WTC11 (cell line): ENCODE results near the gene C1orf167. TPM values are rescaled to one million over a fixed set of nuclear protein-coding genes. Genes with fewer than 3 reads are reported as not detected.

ENCODE experiments used
- ATAC-seq: fragments of 200-7000 bp; cut with Tn5 transposase; 2 replicates; pipeline ENCODE4 v1.10.0; 2021; ENCODE audit warnings: mild to moderate bottlenecking, moderate library complexity
- CTCF ChIA-PET: fragments of 300-600 bp; sonication (Branson Sonifier 250); formaldehyde crosslinking; loops from one replicate; lab custom pipeline; 2021; ENCODE audit warnings: antibody characterized with exemption; lab: Charles Lee
- POLR2A ChIA-PET: fragments of 350-600 bp; sonication (Branson Sonifier 250); formaldehyde crosslinking; loops from one replicate; lab custom pipeline; 2021; ENCODE audit warnings: antibody characterized with exemption; lab: Charles Lee
- DNase-seq: peaks from one replicate; pipeline ENCODE4 v3.0.0; 2021; ENCODE audit warnings: low spot score
- H3K27ac Mint-ChIP-seq: 2 replicates; pipeline ENCODE4 v1.8.0; 2021; ENCODE audit warnings: mixed read lengths
- H3K27me3 Mint-ChIP-seq: 2 replicates; pipeline ENCODE4 v1.8.0; 2021; ENCODE audit warnings: low read depth, mild to moderate bottlenecking, moderate library complexity, mixed read lengths
- H3K36me3 Mint-ChIP-seq: 2 replicates; pipeline ENCODE4 v1.8.0; 2021; ENCODE audit warnings: mixed read lengths
- H3K4me1 Mint-ChIP-seq: 2 replicates; pipeline ENCODE4 v1.8.0; 2022; ENCODE audit warnings: mixed read lengths
- H3K4me3 Mint-ChIP-seq: 2 replicates; pipeline ENCODE4 v1.8.0; 2021; ENCODE audit warnings: mild to moderate bottlenecking, moderate library complexity, mixed read lengths
- H3K9me3 Mint-ChIP-seq: 2 replicates; pipeline ENCODE4 v1.8.0; 2021; ENCODE audit warnings: mixed read lengths
- ARID4B ChIP-seq: sonication (generic); formaldehyde crosslinking; IDR thresholded peaks from 2 replicates; pipeline ENCODE4 v1.8.0; 2023; ENCODE audit warnings: missing genetic modification reagents, mild to moderate bottlenecking, borderline replicate concordance
- ATF1 ChIP-seq: sonication (generic); formaldehyde crosslinking; IDR thresholded peaks from 2 replicates; pipeline ENCODE4 v1.8.1; 2023; ENCODE audit warnings: mild to moderate bottlenecking, moderate library complexity, missing genetic modification reagents
- ETV6 ChIP-seq: sonication (generic); formaldehyde crosslinking; IDR thresholded peaks from 2 replicates; pipeline ENCODE4 v1.8.1; 2022; ENCODE audit warnings: mild to moderate bottlenecking, missing genetic modification reagents
- GABPB1 ChIP-seq: sonication (generic); formaldehyde crosslinking; IDR thresholded peaks from 2 replicates; pipeline ENCODE4 v1.8.1; 2023; ENCODE audit warnings: mild to moderate bottlenecking, missing genetic modification reagents
- GRHL2 ChIP-seq: fragments of 250-450 bp; sonication (Bioruptor Pico); IDR thresholded peaks from 2 replicates; pipeline ENCODE4 v1.8.0; 2022; ENCODE audit warnings: mild to moderate bottlenecking, moderate library complexity; ENCODE audit not compliant: insufficient replicate concordance, severe bottlenecking
- GTF2I ChIP-seq: fragments of 250-450 bp; sonication (Bioruptor Pico); conservative IDR thresholded peaks from 2 replicates; pipeline ENCODE4 v1.4.0; 2021; ENCODE audit warnings: mild to moderate bottlenecking
- IRF1 ChIP-seq: sonication (generic); formaldehyde crosslinking; IDR thresholded peaks from 2 replicates; pipeline ENCODE4 v1.8.0; 2023; ENCODE audit warnings: missing genetic modification reagents
- JUN ChIP-seq: sonication (generic); formaldehyde crosslinking; IDR thresholded peaks from 2 replicates; pipeline ENCODE4 v1.8.0; 2023; ENCODE audit warnings: mild to moderate bottlenecking, missing genetic modification reagents
- MAX ChIP-seq: sonication (generic); formaldehyde crosslinking; IDR thresholded peaks from 2 replicates; pipeline ENCODE4 v1.8.0; 2022; ENCODE audit warnings: mild to moderate bottlenecking, missing genetic modification reagents
- MXD4 ChIP-seq: fragments of 250-450 bp; sonication (Bioruptor Pico); IDR thresholded peaks from 2 replicates; pipeline ENCODE4 v1.8.0; 2021; ENCODE audit warnings: mild to moderate bottlenecking, moderate library complexity, borderline replicate concordance
- NFE2L1 ChIP-seq: sonication (generic); formaldehyde crosslinking; IDR thresholded peaks from 2 replicates; pipeline ENCODE4 v1.8.1; 2023; ENCODE audit warnings: missing genetic modification reagents
- OVOL2 ChIP-seq: fragments of 250-450 bp; sonication (Bioruptor Pico); IDR thresholded peaks from 2 replicates; pipeline ENCODE4 v1.9.0; 2021; ENCODE audit warnings: mild to moderate bottlenecking, borderline replicate concordance
- PRRX2 ChIP-seq: fragments of 250-450 bp; sonication (Bioruptor Pico); IDR thresholded peaks from 2 replicates; pipeline ENCODE4 v1.8.0; 2021; ENCODE audit warnings: mild to moderate bottlenecking
- SMAD3 ChIP-seq: sonication (generic); formaldehyde crosslinking; IDR thresholded peaks from 2 replicates; pipeline ENCODE4 v1.8.0; 2022; ENCODE audit warnings: missing genetic modification reagents, mild to moderate bottlenecking, borderline replicate concordance
- SOX15 ChIP-seq: fragments of 250-450 bp; sonication (Bioruptor Pico); IDR thresholded peaks from 2 replicates; pipeline ENCODE4 v1.9.0; 2021; ENCODE audit warnings: mild to moderate bottlenecking
- TCF7 ChIP-seq: sonication (generic); formaldehyde crosslinking; IDR thresholded peaks from 2 replicates; pipeline ENCODE4 v1.8.0; 2022; ENCODE audit warnings: mild to moderate bottlenecking, low read depth, missing genetic modification reagents, moderate library complexity
- TEAD1 ChIP-seq: sonication (generic); formaldehyde crosslinking; IDR thresholded peaks from 2 replicates; pipeline ENCODE4 v1.8.0; 2022; ENCODE audit warnings: mild to moderate bottlenecking, missing genetic modification reagents
- ZNF219 ChIP-seq: sonication (generic); formaldehyde crosslinking; IDR thresholded peaks from 2 replicates; pipeline ENCODE4 v1.8.0; 2023; ENCODE audit warnings: missing genetic modification reagents, mild to moderate bottlenecking, borderline replicate concordance
- ZNF232 ChIP-seq: sonication (generic); formaldehyde crosslinking; IDR thresholded peaks from 2 replicates; pipeline ENCODE4 v1.8.0; 2022; ENCODE audit warnings: mild to moderate bottlenecking, missing genetic modification reagents
- ZNF416 ChIP-seq: fragments of 250-450 bp; sonication (Bioruptor Pico); IDR thresholded peaks from 2 replicates; pipeline ENCODE4 v1.9.0; 2021; ENCODE audit warnings: mild to moderate bottlenecking, inconsistent platforms
- ZNF671 ChIP-seq: fragments of 250-450 bp; sonication (Bioruptor Pico); IDR thresholded peaks from 2 replicates; pipeline ENCODE4 v1.8.0; 2021; ENCODE audit warnings: mild to moderate bottlenecking
- total RNA-seq: library from RNA; stranded (reverse); gene quantifications from 3 replicates; pipeline ENCODE4 v1.2.3, GENCODE V29; 2021
- TF ChIP-seq, protein P1 (sequence below): sonication (generic); formaldehyde crosslinking; IDR thresholded peaks from 2 replicates; pipeline ENCODE4 v1.8.1; 2023; ENCODE audit warnings: mild to moderate bottlenecking, missing genetic modification reagents
- TF ChIP-seq, protein P2 (sequence below): sonication (generic); formaldehyde crosslinking; IDR thresholded peaks from 2 replicates; pipeline ENCODE4 v1.8.0; 2023; ENCODE audit warnings: mild to moderate bottlenecking, missing genetic modification reagents
- TF ChIP-seq, protein P3 (sequence below): fragments of 200-600 bp; IDR thresholded peaks from 2 replicates; pipeline ENCODE4 v1.8.0; 2022; ENCODE audit warnings: antibody characterized with exemption
- TF ChIP-seq, protein P4 (sequence below): sonication (generic); formaldehyde crosslinking; IDR thresholded peaks from 2 replicates; pipeline ENCODE4 v1.8.1; 2022; ENCODE audit warnings: missing genetic modification reagents, borderline replicate concordance

The C1orf167 gene
- total RNA-seq, 1 experiment from 2014 or later = 1.2 TPM

DNA sequence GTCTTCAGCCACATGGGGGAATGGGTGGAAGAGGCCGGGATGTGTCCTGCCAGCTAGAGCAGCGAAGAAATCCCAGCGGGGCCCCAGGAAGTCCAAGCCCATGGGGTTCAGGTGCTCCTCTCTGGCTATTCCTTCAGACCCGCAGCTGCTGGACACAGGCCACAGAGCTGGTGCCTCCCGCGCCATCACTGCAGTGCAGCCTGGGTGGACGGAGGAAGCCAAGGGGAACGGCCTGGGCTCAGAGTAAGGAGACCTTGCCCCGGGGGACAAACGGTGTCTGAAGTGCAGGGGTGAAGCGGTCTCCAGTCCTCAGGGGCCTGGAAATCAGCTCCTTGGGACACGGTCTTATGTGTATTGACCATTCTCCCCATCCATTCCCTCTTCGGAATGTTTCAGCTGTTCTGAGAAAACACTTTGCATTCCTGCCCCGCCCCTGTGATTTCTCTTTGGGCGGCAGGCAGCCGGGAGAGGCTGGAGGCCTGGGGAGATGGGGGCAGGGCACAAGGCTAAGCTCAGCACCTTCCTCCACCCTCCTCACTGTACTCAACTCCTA, 25.3 kb downstream of the C1orf167 start:
- ChIA-PET CTCF (interaction anchor here (0.7 to 4.5 kb wide), 15 partner anchors 10 to 215 kb away, joined by 3 to 98 read pairs (median 4); partner anchors contain the start of gene FBXO6), POLR2A (interaction anchor here (0.7 to 1.8 kb wide), 6 partner anchors 11 to 123 kb away, joined by 3 to 11 read pairs (median 4); partner anchors contain the start of genes CLCN6 and MTHFR)
- peak; percentile 47 for ATAC-seq
- H3K4me1 Mint-ChIP-seq = peaks cover 32% of the 10 kb centered on the region
- DNase-seq = peak; percentile 68
- no peaks in the 10 kb centered on the region for H3K9me3 Mint-ChIP-seq
- no peak overlapping the region for H3K4me3 Mint-ChIP-seq
- peaks cover 16% of the 10 kb centered on the region; the same call in 1 of the 2 replicates for H3K36me3 Mint-ChIP-seq
- H3K27ac Mint-ChIP-seq = peak overlapping the region; percentile 68
- no peaks in the 10 kb centered on the region for H3K27me3 Mint-ChIP-seq
- TF ChIP-seq, protein P1, sequence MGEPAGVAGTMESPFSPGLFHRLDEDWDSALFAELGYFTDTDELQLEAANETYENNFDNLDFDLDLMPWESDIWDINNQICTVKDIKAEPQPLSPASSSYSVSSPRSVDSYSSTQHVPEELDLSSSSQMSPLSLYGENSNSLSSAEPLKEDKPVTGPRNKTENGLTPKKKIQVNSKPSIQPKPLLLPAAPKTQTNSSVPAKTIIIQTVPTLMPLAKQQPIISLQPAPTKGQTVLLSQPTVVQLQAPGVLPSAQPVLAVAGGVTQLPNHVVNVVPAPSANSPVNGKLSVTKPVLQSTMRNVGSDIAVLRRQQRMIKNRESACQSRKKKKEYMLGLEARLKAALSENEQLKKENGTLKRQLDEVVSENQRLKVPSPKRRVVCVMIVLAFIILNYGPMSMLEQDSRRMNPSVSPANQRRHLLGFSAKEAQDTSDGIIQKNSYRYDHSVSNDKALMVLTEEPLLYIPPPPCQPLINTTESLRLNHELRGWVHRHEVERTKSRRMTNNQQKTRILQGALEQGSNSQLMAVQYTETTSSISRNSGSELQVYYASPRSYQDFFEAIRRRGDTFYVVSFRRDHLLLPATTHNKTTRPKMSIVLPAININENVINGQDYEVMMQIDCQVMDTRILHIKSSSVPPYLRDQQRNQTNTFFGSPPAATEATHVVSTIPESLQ = no peak
- TF ChIP-seq IRF1 (CRISPR knock-in tag) (no peak), ATF1 (CRISPR knock-in tag) (no peak), GABPB1 (no peak), MXD4 (CRISPR knock-in tag) (no peak), SMAD3 (CRISPR knock-in tag) (no peak), ZNF219 (CRISPR knock-in tag) (no peak), ZNF232 (CRISPR knock-in tag) (no peak), NFE2L1 (CRISPR knock-in tag) (no peak), ETV6 (CRISPR knock-in tag) (peak; percentile 89), ARID4B (no peak), TEAD1 (CRISPR knock-in tag) (peak; percentile 67; the same call in 1 of the 2 replicates), OVOL2 (CRISPR knock-in tag) (no peak), GTF2I (CRISPR knock-in tag) (no peak), MAX (no peak), GRHL2 (CRISPR knock-in tag) (no peak), PRRX2 (no peak), SOX15 (CRISPR knock-in tag) (no peak), ZNF416 (CRISPR knock-in tag) (no peak), ZNF671 (CRISPR knock-in tag) (no peak), TCF7 (no peak), JUN (no peak)
- TF ChIP-seq, protein P2, sequence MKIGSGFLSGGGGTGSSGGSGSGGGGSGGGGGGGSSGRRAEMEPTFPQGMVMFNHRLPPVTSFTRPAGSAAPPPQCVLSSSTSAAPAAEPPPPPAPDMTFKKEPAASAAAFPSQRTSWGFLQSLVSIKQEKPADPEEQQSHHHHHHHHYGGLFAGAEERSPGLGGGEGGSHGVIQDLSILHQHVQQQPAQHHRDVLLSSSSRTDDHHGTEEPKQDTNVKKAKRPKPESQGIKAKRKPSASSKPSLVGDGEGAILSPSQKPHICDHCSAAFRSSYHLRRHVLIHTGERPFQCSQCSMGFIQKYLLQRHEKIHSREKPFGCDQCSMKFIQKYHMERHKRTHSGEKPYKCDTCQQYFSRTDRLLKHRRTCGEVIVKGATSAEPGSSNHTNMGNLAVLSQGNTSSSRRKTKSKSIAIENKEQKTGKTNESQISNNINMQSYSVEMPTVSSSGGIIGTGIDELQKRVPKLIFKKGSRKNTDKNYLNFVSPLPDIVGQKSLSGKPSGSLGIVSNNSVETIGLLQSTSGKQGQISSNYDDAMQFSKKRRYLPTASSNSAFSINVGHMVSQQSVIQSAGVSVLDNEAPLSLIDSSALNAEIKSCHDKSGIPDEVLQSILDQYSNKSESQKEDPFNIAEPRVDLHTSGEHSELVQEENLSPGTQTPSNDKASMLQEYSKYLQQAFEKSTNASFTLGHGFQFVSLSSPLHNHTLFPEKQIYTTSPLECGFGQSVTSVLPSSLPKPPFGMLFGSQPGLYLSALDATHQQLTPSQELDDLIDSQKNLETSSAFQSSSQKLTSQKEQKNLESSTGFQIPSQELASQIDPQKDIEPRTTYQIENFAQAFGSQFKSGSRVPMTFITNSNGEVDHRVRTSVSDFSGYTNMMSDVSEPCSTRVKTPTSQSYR (CRISPR knock-in tag) = peak; percentile 58; the same call in 1 of the 2 replicates
- TF ChIP-seq, protein P3, sequence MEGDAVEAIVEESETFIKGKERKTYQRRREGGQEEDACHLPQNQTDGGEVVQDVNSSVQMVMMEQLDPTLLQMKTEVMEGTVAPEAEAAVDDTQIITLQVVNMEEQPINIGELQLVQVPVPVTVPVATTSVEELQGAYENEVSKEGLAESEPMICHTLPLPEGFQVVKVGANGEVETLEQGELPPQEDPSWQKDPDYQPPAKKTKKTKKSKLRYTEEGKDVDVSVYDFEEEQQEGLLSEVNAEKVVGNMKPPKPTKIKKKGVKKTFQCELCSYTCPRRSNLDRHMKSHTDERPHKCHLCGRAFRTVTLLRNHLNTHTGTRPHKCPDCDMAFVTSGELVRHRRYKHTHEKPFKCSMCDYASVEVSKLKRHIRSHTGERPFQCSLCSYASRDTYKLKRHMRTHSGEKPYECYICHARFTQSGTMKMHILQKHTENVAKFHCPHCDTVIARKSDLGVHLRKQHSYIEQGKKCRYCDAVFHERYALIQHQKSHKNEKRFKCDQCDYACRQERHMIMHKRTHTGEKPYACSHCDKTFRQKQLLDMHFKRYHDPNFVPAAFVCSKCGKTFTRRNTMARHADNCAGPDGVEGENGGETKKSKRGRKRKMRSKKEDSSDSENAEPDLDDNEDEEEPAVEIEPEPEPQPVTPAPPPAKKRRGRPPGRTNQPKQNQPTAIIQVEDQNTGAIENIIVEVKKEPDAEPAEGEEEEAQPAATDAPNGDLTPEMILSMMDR = no peak
- TF ChIP-seq, protein P4, sequence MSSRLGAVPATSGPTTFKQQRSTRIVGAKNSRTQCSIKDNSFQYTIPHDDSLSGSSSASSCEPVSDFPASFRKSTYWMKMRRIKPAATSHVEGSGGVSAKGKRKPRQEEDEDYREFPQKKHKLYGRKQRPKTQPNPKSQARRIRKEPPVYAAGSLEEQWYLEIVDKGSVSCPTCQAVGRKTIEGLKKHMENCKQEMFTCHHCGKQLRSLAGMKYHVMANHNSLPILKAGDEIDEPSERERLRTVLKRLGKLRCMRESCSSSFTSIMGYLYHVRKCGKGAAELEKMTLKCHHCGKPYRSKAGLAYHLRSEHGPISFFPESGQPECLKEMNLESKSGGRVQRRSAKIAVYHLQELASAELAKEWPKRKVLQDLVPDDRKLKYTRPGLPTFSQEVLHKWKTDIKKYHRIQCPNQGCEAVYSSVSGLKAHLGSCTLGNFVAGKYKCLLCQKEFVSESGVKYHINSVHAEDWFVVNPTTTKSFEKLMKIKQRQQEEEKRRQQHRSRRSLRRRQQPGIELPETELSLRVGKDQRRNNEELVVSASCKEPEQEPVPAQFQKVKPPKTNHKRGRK (CRISPR knock-in tag) = no peak
